T-helper 2 cell treated with Interferon-gamma antibody and Interleukin-4, amounts not matched to agents 5 μg/mL and 100 μg/mL, for 36 hours (primary cell): Measurements from ENCODE around the gene MZT2B.
"Not testable (repeated sequence)": the region's sequence is repeated elsewhere in the genome, so short reads cannot be mapped to it uniquely, and the experiment has no call there.

ENCODE experiments used
- DNase-seq: peaks from one replicate; pipeline ENCODE4 v3.0.0; 2021; ENCODE audit warnings: low spot score
- H3K27ac Mint-ChIP-seq: one replicate; pipeline ENCODE4 v1.8.0; 2021; ENCODE audit warnings: mild to moderate bottlenecking, mixed read lengths
- H3K27me3 Mint-ChIP-seq: one replicate; pipeline ENCODE4 v1.8.0; 2021; ENCODE audit warnings: low read depth, mixed read lengths
- H3K36me3 Mint-ChIP-seq: one replicate; pipeline ENCODE4 v1.8.0; 2021; ENCODE audit warnings: low read depth, mixed read lengths
- H3K4me1 Mint-ChIP-seq: one replicate; pipeline ENCODE4 v1.8.0; 2021; ENCODE audit warnings: low read depth, mixed read lengths
- H3K4me3 Mint-ChIP-seq: one replicate; pipeline ENCODE4 v1.8.0; 2022; ENCODE audit warnings: mild to moderate bottlenecking, moderate library complexity, mixed read lengths
- H3K9me3 Mint-ChIP-seq: one replicate; pipeline ENCODE4 v1.8.0; 2021; ENCODE audit warnings: mixed read lengths

MZT2B gene

GRCh38 chr2:130181880-130182682 lies at the start of gene MZT2B:
TSS of gene MZT2B (plus strand) at chr2:130182262. CDS start at chr2:130182283, 21 bp downstream.
- H3K27me3 Mint-ChIP-seq, H3K36me3 Mint-ChIP-seq, H3K4me1 Mint-ChIP-seq, H3K9me3 Mint-ChIP-seq: not testable (repeated sequence)
- peak; percentile 93 for DNase-seq
- H3K4me3 Mint-ChIP-seq, result peak within 1 kb of the TSS; percentile 92
- peak within 1 kb of the TSS; percentile 96 for H3K27ac Mint-ChIP-seq

DNA sequence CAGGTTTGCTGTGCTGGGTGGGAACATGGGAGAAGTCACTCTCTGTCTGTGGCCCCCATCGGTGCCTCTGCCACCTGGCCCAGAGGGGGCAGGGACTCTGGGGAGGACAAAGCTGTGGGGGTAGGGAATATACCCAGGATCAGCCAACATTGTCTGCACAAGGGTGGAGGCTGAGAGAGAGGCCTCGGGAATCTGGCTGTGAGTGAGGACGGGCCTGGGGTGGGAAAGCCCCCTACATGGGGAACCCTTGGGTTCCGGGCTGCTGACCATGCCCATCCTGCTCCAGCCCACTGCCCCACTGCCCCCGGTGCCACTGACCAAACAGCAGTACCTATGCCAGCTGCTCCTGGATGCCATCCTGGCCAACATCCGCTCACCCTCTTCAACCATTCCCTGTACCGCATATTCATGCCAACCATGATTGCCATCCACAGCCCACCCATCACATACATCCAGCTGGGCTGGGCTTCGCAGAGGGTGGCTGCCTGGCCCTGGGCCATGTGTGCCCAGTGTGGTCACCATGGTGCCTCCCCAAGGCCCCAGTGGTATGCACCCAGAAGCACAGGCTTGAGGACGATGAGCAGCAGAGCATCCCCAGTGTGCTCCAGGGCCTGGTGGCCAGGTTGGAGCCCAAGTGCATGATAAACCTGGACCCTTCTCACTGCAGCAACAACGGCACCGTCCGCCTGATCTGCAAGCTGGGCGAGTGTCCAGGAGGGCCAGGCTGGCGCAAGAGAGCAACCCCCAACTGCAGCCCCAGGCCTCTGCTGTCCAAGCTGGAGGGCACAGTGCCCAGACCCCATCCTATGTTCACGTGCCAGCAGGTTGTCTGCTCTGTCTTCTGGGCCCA lies 46.1 kb upstream of the MZT2B start:
- Mint-ChIP-seq H3K4me1 (no peaks in the 10 kb centered on the region), H3K9me3 (no peaks in the 10 kb centered on the region), H3K36me3 (no peaks in the 10 kb centered on the region), H3K27me3 (peaks cover 4% of the 10 kb centered on the region), H3K4me3 (no peak overlapping the region), H3K27ac (no peak overlapping the region)
- no peak for DNase-seq

- not testable (repeated sequence) for H3K27ac Mint-ChIP-seq, H3K4me1 Mint-ChIP-seq, H3K36me3 Mint-ChIP-seq, H3K4me3 Mint-ChIP-seq, DNase-seq, H3K9me3 Mint-ChIP-seq, H3K27me3 Mint-ChIP-seq
These were observed 45.5 kb upstream of the MZT2B start for GRCh38 chr2:130136546-130136945.

DNA sequence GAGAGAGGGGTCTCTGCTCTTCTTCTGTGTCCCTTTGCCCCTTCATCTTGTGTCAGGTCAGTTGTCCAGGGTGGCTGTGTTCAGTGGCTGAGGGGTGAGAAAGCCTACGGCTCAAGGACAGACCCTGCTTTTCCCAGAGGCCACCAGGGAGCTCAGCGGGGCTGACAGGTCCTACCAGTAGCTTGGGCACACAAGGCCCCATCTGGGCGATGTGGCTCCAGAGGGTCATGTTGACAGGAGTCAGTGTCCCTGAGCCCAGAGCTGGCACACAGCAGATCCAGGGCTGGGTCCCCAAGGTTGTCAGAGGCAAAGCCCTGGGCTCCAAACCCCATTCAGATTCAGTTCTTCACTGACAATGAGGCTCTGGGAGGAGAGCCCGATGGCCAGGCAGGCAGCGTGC lies 44.9 kb upstream of the MZT2B start:
- not testable (repeated sequence) for H3K36me3 Mint-ChIP-seq, H3K9me3 Mint-ChIP-seq, DNase-seq, H3K27me3 Mint-ChIP-seq, H3K27ac Mint-ChIP-seq, H3K4me3 Mint-ChIP-seq, H3K4me1 Mint-ChIP-seq

- not testable (repeated sequence) for H3K4me1 Mint-ChIP-seq, H3K27ac Mint-ChIP-seq, H3K27me3 Mint-ChIP-seq, DNase-seq, H3K4me3 Mint-ChIP-seq, H3K36me3 Mint-ChIP-seq, H3K9me3 Mint-ChIP-seq
These were observed 43.7 kb upstream of the MZT2B start for GRCh38 chr2:130138326-130138725.

GRCh38 chr2:130138841-130139251 lies 43.2 kb upstream of the MZT2B start:
- H3K4me3 Mint-ChIP-seq, H3K27me3 Mint-ChIP-seq, H3K9me3 Mint-ChIP-seq, H3K36me3 Mint-ChIP-seq, H3K4me1 Mint-ChIP-seq, DNase-seq, H3K27ac Mint-ChIP-seq: not testable (repeated sequence)

DNA sequence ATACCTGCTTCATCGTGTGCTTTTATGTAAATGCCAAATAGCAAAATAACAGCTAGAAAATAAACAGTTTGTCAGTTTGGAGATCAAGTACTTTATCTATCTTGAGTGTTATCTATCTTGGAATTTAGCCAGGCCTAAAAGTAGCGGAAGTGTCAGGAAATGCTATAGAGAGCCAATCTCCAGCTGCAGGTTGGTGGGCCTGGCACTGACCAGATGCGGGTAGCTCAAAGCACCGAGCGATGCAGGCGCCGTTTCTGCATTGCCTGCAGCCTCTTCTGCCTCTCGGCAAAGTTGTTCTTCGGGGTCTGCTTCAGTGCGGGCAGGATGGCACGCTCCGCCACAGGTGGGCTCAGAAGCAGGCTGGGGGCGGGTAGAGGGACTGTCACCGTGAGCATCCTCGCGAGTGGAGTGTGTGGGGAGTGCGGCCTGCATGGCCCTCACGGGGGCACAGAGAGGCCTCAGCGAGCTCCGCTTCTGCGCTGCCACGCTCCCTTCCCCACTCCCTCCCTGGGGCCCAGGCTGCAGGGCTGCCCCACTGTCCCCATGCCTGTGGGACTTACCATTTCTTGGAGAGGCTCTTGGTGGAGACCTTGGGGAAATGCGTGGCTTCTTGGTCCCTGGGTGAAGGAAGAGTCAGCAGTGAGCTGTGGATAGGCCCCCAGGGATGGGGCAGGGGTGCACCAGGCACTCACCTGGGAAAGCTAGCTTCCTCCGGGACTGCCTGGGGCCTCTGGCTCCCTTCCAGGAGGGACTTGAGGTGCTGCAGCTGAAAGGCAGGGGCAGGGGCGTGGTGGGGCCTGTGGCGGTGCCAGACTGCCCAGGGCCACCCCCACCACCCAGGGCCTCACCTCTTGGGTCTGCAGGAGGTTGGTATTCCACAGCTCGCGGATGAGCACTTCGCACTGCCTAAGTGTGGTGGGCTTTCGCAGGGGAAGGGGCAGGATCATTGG lies 42.5 kb upstream of the MZT2B start:
- H3K27me3 Mint-ChIP-seq, H3K4me1 Mint-ChIP-seq, H3K36me3 Mint-ChIP-seq, H3K9me3 Mint-ChIP-seq, H3K27ac Mint-ChIP-seq, DNase-seq, H3K4me3 Mint-ChIP-seq: not testable (repeated sequence)

DNA sequence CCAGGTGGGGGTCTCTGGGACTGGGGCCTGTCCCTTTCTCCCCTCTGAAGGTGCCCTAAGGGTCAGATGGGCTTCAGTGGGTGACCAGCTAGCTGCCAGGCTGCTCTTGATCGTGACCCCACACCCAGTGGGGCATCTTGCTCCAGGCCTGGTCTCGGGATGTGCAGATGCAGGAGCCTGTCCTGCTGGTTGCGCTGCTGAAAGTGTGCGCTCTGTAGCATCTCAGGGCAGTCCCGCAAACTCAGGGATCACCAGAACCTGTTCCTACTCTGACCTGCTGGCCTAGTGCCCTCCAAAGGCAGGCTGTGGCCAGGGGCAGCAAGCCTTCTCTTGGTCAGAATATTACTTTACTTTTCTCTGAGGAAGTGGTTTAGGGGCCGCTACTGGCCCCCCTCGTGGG lies 41.5 kb upstream of the MZT2B start:
- not testable (repeated sequence) for H3K27me3 Mint-ChIP-seq, H3K36me3 Mint-ChIP-seq, H3K9me3 Mint-ChIP-seq, H3K27ac Mint-ChIP-seq, H3K4me1 Mint-ChIP-seq, H3K4me3 Mint-ChIP-seq, DNase-seq

- H3K36me3 Mint-ChIP-seq, H3K4me1 Mint-ChIP-seq, H3K9me3 Mint-ChIP-seq, H3K27ac Mint-ChIP-seq, H3K27me3 Mint-ChIP-seq, DNase-seq, H3K4me3 Mint-ChIP-seq: not testable (repeated sequence)
These were observed 41.1 kb upstream of the MZT2B start for GRCh38 chr2:130141002-130141401.

DNA sequence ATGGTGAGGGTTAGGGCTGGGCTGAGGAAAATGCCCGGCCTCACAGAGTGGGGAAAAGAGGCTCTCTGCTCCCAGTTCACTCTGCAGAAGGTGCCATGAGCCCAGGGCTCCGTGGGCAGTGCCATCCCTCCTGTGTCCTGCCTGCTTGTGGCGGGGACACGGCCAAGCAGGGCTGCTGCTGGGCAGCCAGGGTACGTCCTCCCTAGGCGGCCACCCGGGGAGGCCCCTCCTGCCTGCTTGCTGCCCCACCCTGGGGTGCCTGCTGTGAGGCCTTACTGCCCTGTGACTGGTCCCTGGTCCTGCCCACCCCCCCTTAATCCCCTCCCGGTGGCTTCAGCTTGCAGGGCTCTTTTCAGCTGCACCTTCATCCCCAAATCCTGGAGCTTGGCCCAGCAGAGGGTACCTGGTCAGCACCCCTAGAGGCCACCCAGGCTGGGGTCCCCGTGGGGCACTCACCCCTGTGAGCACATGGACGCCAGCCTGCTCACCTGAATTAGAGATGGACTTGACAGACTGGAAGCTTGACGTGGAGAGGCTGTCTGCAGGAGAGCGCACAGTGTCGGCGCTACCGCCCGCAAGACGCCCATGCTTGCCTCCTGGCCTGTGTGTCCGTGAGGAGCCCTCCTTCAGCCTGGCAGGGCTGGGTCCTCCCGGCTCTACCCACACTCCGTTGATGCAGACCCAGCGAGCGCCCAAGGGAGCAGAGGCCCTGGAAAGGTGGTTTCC lies 40.3 kb upstream of the MZT2B start:
- H3K27ac Mint-ChIP-seq, H3K4me1 Mint-ChIP-seq, DNase-seq, H3K9me3 Mint-ChIP-seq, H3K4me3 Mint-ChIP-seq, H3K36me3 Mint-ChIP-seq: not testable (repeated sequence)
- H3K27me3 Mint-ChIP-seq, result peaks cover 11% of the 10 kb centered on the region

DNA sequence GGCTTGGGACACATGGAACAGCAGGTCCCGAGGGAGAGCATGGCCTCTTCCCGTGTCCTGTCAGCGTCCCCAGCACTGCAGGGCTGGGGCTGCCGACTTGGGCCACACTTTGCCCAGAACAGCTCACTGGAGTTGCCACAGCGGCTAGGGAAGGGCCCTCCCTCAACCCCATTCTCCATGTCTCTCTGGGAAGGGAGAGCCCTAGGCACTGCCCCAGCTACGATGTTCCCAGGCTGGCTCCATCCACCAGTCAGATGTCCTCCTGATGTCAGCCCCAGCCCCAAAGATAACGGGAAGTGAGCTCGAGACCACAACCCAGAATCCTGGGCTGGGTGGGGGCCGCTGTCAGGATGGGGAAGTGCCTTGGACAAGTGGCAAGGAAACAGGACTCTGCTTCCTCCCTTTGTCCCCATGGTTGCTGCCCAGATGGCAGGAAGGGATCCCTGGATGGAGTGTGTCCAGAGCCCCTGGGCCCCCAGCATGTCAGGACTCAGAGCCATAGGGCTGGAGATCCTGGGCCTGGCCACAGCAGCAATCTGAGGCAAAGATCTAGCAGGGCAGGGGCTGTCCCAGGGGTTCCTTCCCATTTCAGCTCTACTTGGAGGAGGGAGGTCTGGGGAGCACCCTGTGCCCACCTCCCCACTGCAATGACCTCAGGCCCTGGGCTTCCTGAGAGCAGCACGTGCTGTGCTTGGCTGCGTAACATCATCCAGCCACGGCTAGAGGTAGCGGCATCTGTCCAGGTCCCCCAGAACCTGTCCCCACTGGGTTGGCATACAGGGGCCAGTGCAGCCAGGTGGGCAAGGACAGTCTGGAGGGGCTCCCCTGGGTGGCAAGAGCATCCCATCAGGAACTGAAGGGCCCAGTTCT lies 39.4 kb upstream of the MZT2B start:
- DNase-seq, H3K9me3 Mint-ChIP-seq, H3K36me3 Mint-ChIP-seq, H3K4me1 Mint-ChIP-seq, H3K27ac Mint-ChIP-seq: not testable (repeated sequence)
- H3K27me3 Mint-ChIP-seq, result peaks cover 11% of the 10 kb centered on the region
- H3K4me3 Mint-ChIP-seq, result peak overlapping the region; percentile 65

- peaks cover 11% of the 10 kb centered on the region for H3K27me3 Mint-ChIP-seq
- H3K9me3 Mint-ChIP-seq, H3K36me3 Mint-ChIP-seq, DNase-seq, H3K27ac Mint-ChIP-seq, H3K4me1 Mint-ChIP-seq: not testable (repeated sequence)
- peak overlapping the region; percentile 65 for H3K4me3 Mint-ChIP-seq
These were observed 38.6 kb upstream of the MZT2B start for GRCh38 chr2:130143266-130144039.
